Rectal smooth muscle tissue (tissue), 1 donor: ENCODE results near the gene SFT2D1.

Experiments
- H3K27ac ChIP-seq: one replicate; pipeline ENCODE4 v1.7.0; 2013; ENCODE audit warnings: low read depth, low read length, inconsistent platforms
- H3K27me3 ChIP-seq: one replicate; pipeline ENCODE4 v1.7.0; 2013; ENCODE audit warnings: low read length; ENCODE audit not compliant: control insufficient read depth, insufficient read depth
- H3K36me3 ChIP-seq: one replicate; pipeline ENCODE4 v1.7.0; 2013; ENCODE audit warnings: low read length; ENCODE audit not compliant: control insufficient read depth, insufficient read depth
- H3K4me1 ChIP-seq: one replicate; pipeline ENCODE4 v1.7.0; 2013; ENCODE audit warnings: low read length; ENCODE audit not compliant: control insufficient read depth, insufficient read depth
- H3K4me3 ChIP-seq: one replicate; pipeline ENCODE4 v1.7.0; 2013; ENCODE audit warnings: low read length
- H3K9ac ChIP-seq: one replicate; pipeline ENCODE4 v1.7.0; 2013; ENCODE audit warnings: low read length

SFT2D1 gene

GRCh38 chr6:166307082-166308032 lies 35.0 kb downstream of the SFT2D1 start:
- Histone ChIP-seq H3K27me3 (peaks cover 13% of the 10 kb centered on the region), H3K9ac (no peak overlapping the region), H3K4me1 (no peaks in the 10 kb centered on the region), H3K27ac (no peak overlapping the region), H3K4me3 (peak overlapping the region; percentile 53), H3K36me3 (no peaks in the 10 kb centered on the region)

DNA sequence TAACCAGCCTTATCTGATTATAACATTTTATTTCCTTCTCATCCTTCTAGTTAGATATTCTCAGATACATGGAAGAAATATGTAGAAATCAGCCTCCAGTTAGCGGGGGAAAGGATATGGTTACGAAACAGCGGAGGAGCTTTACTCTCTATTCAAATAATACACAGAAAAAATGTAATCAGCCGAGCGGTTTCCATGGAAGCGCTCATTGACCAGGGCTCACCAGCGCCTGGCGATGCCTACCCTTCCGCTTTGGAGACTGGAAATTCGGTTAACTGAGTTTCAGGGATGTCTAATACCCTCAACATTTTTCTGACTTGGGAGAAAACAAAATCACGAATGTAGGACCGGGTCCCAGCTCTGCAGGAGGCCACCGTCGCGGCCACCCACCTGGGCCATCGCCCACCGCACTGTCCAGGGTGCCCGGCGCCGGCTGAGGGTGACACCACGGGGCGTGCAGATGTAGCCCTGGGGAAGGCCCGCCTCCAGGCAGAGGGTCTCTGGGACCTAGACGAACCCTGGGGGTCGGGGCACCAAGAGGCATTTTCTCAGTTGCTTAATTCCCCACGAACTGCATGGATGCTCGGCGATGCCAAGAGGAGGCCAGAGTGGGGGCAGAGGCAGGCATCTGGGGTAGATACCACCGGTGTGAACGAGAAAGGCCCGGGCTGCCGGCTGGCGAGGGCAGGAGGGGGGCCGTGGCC lies 35.8 kb downstream of the SFT2D1 start:
- H3K27me3 ChIP-seq = peaks cover 13% of the 10 kb centered on the region
- no peaks in the 10 kb centered on the region for H3K4me1 ChIP-seq
- no peak overlapping the region for H3K27ac ChIP-seq
- no peaks in the 10 kb centered on the region for H3K36me3 ChIP-seq
- H3K9ac ChIP-seq = no peak overlapping the region
- H3K4me3 ChIP-seq = no peak overlapping the region

- H3K4me1 ChIP-seq = no peaks in the 10 kb centered on the region
- peaks cover 13% of the 10 kb centered on the region for H3K27me3 ChIP-seq
- H3K27ac ChIP-seq = no peak overlapping the region
- H3K36me3 ChIP-seq = no peaks in the 10 kb centered on the region
- H3K9ac ChIP-seq = no peak overlapping the region
- H3K4me3 ChIP-seq = no peak overlapping the region
Observed at GRCh38 chr6:166305562-166306117, 36.7 kb downstream of the SFT2D1 start.

- Histone ChIP-seq H3K27ac (no peak overlapping the region), H3K4me1 (no peaks in the 10 kb centered on the region), H3K27me3 (peaks cover 13% of the 10 kb centered on the region), H3K4me3 (no peak overlapping the region), H3K9ac (no peak overlapping the region), H3K36me3 (no peaks in the 10 kb centered on the region)
Observed at GRCh38 chr6:166304106-166304505, 38.2 kb downstream of the SFT2D1 start.

DNA sequence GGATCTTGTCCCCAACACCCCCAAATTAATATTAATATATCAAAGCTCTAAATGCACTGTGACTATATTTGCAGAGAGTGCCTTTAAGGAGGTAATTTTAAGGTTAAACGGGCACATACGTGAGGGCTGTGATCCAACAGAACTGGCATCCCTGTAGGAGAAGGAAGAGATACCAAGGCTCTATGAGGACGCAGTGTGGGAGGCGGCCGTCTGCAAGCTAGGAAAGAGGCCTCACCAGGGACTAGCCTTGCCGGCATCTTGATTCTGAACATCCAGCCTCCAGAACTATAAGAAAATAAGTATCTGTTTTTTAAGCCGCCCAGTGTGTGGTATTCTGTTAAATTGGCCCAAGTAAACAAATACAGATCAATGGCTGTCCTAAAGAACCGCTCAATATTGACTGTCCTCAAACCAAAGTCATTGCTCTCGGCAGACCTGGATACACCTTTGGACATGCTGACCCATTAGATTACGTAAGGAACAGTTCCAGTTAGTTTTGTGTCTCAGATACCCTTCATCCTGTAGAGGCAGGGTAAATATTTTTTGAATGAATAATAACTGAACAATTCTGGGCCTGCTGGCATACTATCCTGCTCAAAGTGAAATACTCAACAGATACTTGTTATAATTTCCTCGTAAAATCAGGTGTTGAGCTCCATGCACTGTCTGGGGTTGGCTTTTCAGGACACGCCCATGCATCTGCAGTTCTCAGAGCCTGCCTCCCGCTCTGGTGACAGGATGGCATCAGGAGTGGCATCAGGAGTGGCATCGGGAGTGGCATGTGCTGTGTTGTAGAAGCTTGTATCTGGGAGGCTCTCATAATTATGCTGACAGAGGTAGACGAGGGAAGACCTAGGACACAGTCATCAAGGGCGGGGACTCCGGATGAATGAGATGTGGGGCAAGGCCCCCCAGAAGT lies 40.5 kb downstream of the SFT2D1 start:
- H3K4me1 ChIP-seq = no peaks in the 10 kb centered on the region
- no peak overlapping the region for H3K9ac ChIP-seq
- H3K27me3 ChIP-seq = peaks cover 5% of the 10 kb centered on the region
- no peaks in the 10 kb centered on the region for H3K36me3 ChIP-seq
- H3K4me3 ChIP-seq = no peak overlapping the region
- no peak overlapping the region for H3K27ac ChIP-seq

GRCh38 chr6:166300357-166300987 lies 41.9 kb downstream of the SFT2D1 start:
- no peaks in the 10 kb centered on the region for H3K27me3 ChIP-seq
- H3K36me3 ChIP-seq = no peaks in the 10 kb centered on the region
- H3K4me1 ChIP-seq = no peaks in the 10 kb centered on the region
- no peak overlapping the region for H3K9ac ChIP-seq
- no peak overlapping the region for H3K27ac ChIP-seq
- H3K4me3 ChIP-seq = no peak overlapping the region

- Histone ChIP-seq H3K36me3 (no peaks in the 10 kb centered on the region), H3K4me3 (no peak overlapping the region), H3K27ac (no peak overlapping the region), H3K4me1 (no peaks in the 10 kb centered on the region), H3K27me3 (no peaks in the 10 kb centered on the region), H3K9ac (no peak overlapping the region)
Observed at GRCh38 chr6:166297606-166298005, 44.7 kb downstream of the SFT2D1 start.

GRCh38 chr6:166296035-166296883 lies 46.1 kb downstream of the SFT2D1 start:
- no peaks in the 10 kb centered on the region for H3K4me1 ChIP-seq
- no peaks in the 10 kb centered on the region for H3K36me3 ChIP-seq
- no peak overlapping the region for H3K4me3 ChIP-seq
- no peak overlapping the region for H3K9ac ChIP-seq
- no peaks in the 10 kb centered on the region for H3K27me3 ChIP-seq
- no peak overlapping the region for H3K27ac ChIP-seq

DNA sequence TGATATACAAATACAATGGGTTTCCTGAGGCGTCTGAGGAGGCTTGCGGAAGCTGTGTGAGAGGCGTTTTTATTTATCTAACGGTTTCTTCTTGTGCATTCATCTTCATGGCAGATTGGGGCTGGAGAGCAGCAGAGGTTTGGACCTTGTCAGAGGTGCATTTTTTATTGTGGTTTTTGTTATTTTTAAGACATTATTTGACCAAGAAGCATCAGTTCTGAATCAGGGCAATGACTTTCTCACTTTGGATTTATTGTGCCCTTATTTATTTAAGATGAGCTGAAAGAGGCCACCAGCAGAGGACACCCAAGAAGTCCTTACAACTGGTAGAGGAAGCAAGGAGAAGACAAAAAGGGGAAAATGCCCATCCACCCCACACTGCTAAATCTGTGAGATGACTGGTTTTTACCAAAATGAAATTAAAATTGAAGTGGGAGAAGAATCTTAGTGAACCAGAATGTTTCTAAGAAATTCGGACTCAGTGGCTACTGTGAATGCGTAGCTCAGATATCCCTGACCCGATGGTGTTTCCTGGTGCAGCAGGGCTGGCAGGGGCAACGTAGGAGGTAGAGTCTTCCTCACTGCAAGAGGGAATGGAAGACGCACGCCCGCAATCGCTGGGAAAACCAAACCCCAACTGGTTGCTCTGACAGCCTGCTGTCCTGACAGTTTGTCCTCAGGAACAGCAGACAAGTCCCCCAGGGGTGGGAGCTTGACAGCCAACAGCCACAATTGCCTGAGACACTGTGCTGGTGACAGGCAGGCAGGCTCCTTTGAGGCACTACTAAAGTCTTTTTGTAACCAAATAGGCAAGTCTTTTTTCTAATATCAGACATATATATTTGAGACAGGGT lies 48.4 kb downstream of the SFT2D1 start:
- no peak overlapping the region for H3K27ac ChIP-seq
- H3K9ac ChIP-seq = no peak overlapping the region
- no peaks in the 10 kb centered on the region for H3K36me3 ChIP-seq
- no peak overlapping the region for H3K4me3 ChIP-seq
- H3K4me1 ChIP-seq = no peaks in the 10 kb centered on the region
- no peaks in the 10 kb centered on the region for H3K27me3 ChIP-seq

GRCh38 chr6:166289207-166290060 lies 52.9 kb downstream of the SFT2D1 start:
- no peaks in the 10 kb centered on the region for H3K27me3 ChIP-seq
- no peaks in the 10 kb centered on the region for H3K4me1 ChIP-seq

More at GRCh38 chr6:166289207-166290060, 52.9 kb downstream of the SFT2D1 start:
- no peak overlapping the region for H3K4me3 ChIP-seq
- no peak overlapping the region for H3K9ac ChIP-seq
- no peaks in the 10 kb centered on the region for H3K36me3 ChIP-seq
- no peak overlapping the region for H3K27ac ChIP-seq
